ENCODE results near the gene AUTS2. TPM values are rescaled to one million over a fixed set of nuclear protein-coding genes. Genes with fewer than 3 reads are reported as not detected.

AUTS2 gene
- total RNA-seq, 1 experiment from 2014 or later, result 50.0 TPM

DNA sequence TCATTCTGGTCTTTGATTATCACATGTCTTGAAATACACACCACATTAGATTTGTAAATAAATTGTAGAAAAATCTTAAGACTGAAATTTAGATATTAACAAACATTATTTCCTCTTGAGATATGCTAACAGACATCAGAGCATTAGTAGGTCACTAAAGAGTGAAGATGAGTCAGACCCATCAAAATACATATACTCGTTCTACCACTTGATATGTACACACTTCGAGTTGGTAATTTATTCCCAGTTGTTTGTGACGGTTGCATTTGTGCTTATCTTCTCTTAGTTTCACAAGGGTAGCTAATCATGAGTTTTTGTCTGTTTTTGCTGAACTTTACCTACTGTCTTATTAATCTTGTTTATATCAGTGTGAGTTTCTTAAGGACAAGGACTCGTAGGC, 383.4 kb downstream of the AUTS2 start (continued):
- TF ChIP-seq, protein P1, sequence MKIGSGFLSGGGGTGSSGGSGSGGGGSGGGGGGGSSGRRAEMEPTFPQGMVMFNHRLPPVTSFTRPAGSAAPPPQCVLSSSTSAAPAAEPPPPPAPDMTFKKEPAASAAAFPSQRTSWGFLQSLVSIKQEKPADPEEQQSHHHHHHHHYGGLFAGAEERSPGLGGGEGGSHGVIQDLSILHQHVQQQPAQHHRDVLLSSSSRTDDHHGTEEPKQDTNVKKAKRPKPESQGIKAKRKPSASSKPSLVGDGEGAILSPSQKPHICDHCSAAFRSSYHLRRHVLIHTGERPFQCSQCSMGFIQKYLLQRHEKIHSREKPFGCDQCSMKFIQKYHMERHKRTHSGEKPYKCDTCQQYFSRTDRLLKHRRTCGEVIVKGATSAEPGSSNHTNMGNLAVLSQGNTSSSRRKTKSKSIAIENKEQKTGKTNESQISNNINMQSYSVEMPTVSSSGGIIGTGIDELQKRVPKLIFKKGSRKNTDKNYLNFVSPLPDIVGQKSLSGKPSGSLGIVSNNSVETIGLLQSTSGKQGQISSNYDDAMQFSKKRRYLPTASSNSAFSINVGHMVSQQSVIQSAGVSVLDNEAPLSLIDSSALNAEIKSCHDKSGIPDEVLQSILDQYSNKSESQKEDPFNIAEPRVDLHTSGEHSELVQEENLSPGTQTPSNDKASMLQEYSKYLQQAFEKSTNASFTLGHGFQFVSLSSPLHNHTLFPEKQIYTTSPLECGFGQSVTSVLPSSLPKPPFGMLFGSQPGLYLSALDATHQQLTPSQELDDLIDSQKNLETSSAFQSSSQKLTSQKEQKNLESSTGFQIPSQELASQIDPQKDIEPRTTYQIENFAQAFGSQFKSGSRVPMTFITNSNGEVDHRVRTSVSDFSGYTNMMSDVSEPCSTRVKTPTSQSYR (CRISPR knock-in tag; IDR thresholded peaks at IDR 0.05), result no peak
- no peak for TF ChIP-seq ELF4 (CRISPR knock-in tag; IDR thresholded peaks at IDR 0.05; ENCODE audit: low read depth)
- no peak for TF ChIP-seq GRHL2 (CRISPR knock-in tag; IDR thresholded peaks at IDR 0.05; ENCODE audit: insufficient replicate concordance, severe bottlenecking)
- TF ChIP-seq AFF4 (CRISPR knock-in tag; IDR thresholded peaks at IDR 0.05; ENCODE audit: borderline replicate concordance), result no peak
- TF ChIP-seq ESRRA (CRISPR knock-in tag; IDR thresholded peaks at IDR 0.05; ENCODE audit: borderline replicate concordance), result no peak

DNA sequence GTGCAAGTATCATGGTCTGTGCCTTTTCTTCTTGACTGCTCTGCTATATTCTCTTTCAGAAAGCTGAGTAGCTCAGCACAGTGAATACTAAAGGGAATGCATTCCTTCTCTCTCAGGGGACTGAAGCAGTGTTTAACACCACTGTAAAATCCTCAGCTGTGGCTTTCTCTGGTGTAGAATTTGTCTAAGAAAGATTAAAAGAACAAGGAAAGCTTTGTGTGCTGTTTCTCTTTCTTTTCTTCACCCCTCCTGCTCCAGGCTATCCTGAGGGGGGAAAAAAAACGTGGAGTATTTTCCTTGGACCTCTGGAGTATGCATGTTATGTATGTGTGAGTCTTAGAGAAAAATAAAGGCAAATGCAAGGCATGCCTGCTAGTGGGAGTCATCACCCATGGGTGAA, 383.9 kb downstream of the AUTS2 start:
- Mint-ChIP-seq H3K36me3 (no peaks in the 10 kb centered on the region), H3K4me1 (peaks cover 6% of the 10 kb centered on the region), H3K9me3 (0 out of 2 replicates have a peak, but pooled peaks cover 1% of the 10 kb centered on the region), H3K27me3 (ENCODE audit: low read depth) (no peaks in the 10 kb centered on the region), H3K27ac (no peak overlapping the region), H3K4me3 (no peak overlapping the region)
- POLR2A ChIA-PET, result no interaction called here
- DNase-seq (ENCODE audit: low spot score) (no peak), ATAC-seq (no peak; the same call in 1 of the 2 replicates)
- TF ChIP-seq PREB (CRISPR knock-in tag; IDR thresholded peaks at IDR 0.05; ENCODE audit: borderline replicate concordance) (no peak), ZNF423 (CRISPR knock-in tag; IDR thresholded peaks at IDR 0.05) (no peak), SMAD3 (CRISPR knock-in tag; IDR thresholded peaks at IDR 0.05; ENCODE audit: borderline replicate concordance) (no peak), RELA (CRISPR knock-in tag; IDR thresholded peaks at IDR 0.05; ENCODE audit: borderline replicate concordance) (no peak)
- TF ChIP-seq, protein P2, sequence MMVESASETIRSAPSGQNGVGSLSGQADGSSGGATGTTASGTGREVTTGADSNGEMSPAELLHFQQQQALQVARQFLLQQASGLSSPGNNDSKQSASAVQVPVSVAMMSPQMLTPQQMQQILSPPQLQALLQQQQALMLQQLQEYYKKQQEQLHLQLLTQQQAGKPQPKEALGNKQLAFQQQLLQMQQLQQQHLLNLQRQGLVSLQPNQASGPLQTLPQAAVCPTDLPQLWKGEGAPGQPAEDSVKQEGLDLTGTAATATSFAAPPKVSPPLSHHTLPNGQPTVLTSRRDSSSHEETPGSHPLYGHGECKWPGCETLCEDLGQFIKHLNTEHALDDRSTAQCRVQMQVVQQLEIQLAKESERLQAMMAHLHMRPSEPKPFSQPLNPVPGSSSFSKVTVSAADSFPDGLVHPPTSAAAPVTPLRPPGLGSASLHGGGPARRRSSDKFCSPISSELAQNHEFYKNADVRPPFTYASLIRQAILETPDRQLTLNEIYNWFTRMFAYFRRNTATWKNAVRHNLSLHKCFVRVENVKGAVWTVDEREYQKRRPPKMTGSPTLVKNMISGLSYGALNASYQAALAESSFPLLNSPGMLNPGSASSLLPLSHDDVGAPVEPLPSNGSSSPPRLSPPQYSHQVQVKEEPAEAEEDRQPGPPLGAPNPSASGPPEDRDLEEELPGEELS (CRISPR knock-in tag; IDR thresholded peaks at IDR 0.05), result no peak
- TF ChIP-seq, protein P3, sequence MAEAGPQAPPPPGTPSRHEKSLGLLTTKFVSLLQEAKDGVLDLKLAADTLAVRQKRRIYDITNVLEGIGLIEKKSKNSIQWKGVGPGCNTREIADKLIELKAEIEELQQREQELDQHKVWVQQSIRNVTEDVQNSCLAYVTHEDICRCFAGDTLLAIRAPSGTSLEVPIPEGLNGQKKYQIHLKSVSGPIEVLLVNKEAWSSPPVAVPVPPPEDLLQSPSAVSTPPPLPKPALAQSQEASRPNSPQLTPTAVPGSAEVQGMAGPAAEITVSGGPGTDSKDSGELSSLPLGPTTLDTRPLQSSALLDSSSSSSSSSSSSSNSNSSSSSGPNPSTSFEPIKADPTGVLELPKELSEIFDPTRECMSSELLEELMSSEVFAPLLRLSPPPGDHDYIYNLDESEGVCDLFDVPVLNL (CRISPR knock-in tag; IDR thresholded peaks at IDR 0.05; ENCODE audit: borderline replicate concordance, low read depth), result no peak
- TF ChIP-seq, protein P4, sequence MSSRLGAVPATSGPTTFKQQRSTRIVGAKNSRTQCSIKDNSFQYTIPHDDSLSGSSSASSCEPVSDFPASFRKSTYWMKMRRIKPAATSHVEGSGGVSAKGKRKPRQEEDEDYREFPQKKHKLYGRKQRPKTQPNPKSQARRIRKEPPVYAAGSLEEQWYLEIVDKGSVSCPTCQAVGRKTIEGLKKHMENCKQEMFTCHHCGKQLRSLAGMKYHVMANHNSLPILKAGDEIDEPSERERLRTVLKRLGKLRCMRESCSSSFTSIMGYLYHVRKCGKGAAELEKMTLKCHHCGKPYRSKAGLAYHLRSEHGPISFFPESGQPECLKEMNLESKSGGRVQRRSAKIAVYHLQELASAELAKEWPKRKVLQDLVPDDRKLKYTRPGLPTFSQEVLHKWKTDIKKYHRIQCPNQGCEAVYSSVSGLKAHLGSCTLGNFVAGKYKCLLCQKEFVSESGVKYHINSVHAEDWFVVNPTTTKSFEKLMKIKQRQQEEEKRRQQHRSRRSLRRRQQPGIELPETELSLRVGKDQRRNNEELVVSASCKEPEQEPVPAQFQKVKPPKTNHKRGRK (CRISPR knock-in tag; IDR thresholded peaks at IDR 0.05; ENCODE audit: borderline replicate concordance), result no peak
- CTCF ChIA-PET, result no interaction called here
